HAP-1 (cell line): Measurements from ENCODE around the gene GIMAP6.
"Not testable (repeated sequence)": the region's sequence is repeated elsewhere in the genome, so short reads cannot be mapped to it uniquely, and the experiment has no call there.

Source experiments
- DNase-seq, 2 experiments: peaks; one replicate each; pipeline ENCODE4 v3.0.0-alpha.2; 2016 to 2020; ENCODE audit warnings: low spot score in 2 of 2
- H3K27me3 ChIP-seq: fragments of 250-450 bp; sonication (Bioruptor Pico); 2 replicates; pipeline ENCODE4 v1.5.1; 2020; ENCODE audit warnings: low read depth, mild to moderate bottlenecking, moderate library complexity
- H3K36me3 ChIP-seq: fragments of 250-450 bp; sonication (Bioruptor Pico); replicated peaks from 2 replicates; pipeline ENCODE4 v1.5.1; 2020; ENCODE audit warnings: mild to moderate bottlenecking
- H3K4me1 ChIP-seq: fragments of 250-450 bp; sonication (Bioruptor Pico); 2 replicates; pipeline ENCODE4 v1.5.1; 2020; ENCODE audit warnings: mild to moderate bottlenecking
- H3K4me3 ChIP-seq: fragments of 250-450 bp; sonication (Bioruptor Pico); 2 replicates; pipeline ENCODE4 v1.5.1; 2020; ENCODE audit warnings: mild to moderate bottlenecking, moderate library complexity
- H3K9me3 ChIP-seq: fragments of 250-450 bp; sonication (Bioruptor Pico); 2 replicates; pipeline ENCODE4 v1.5.1; 2020; ENCODE audit warnings: mild to moderate bottlenecking, moderate library complexity
- in situ Hi-C: fragments of 300-500 bp; cut with MboI; formaldehyde crosslinking; loops from 3 replicates; pipeline ENCODE4 v1.14.3; 2020; ENCODE audit warnings: low sequenced_read_pairs, inconsistent platforms, mixed read lengths

The GIMAP6 gene

GRCh38 chr7:150586068-150586784 lies 46.0 kb downstream of the GIMAP6 start:
- DNase-seq: no peak
- H3K9me3 ChIP-seq: no peaks in the 10 kb centered on the region
- H3K36me3 ChIP-seq: no peaks in the 10 kb centered on the region
- in situ Hi-C loops: no loop called here
- no peaks in the 10 kb centered on the region for H3K27me3 ChIP-seq
- no peak overlapping the region for H3K4me3 ChIP-seq
- no peaks in the 10 kb centered on the region for H3K4me1 ChIP-seq

- Histone ChIP-seq H3K36me3 (no peaks in the 10 kb centered on the region), H3K4me3 (no peak overlapping the region), H3K4me1 (no peaks in the 10 kb centered on the region), H3K27me3 (no peaks in the 10 kb centered on the region), H3K9me3 (no peaks in the 10 kb centered on the region)
- in situ Hi-C loops: no loop called here
- DNase-seq: no peak
These were observed 47.0 kb downstream of the GIMAP6 start for GRCh38 chr7:150585199-150585598.

DNA sequence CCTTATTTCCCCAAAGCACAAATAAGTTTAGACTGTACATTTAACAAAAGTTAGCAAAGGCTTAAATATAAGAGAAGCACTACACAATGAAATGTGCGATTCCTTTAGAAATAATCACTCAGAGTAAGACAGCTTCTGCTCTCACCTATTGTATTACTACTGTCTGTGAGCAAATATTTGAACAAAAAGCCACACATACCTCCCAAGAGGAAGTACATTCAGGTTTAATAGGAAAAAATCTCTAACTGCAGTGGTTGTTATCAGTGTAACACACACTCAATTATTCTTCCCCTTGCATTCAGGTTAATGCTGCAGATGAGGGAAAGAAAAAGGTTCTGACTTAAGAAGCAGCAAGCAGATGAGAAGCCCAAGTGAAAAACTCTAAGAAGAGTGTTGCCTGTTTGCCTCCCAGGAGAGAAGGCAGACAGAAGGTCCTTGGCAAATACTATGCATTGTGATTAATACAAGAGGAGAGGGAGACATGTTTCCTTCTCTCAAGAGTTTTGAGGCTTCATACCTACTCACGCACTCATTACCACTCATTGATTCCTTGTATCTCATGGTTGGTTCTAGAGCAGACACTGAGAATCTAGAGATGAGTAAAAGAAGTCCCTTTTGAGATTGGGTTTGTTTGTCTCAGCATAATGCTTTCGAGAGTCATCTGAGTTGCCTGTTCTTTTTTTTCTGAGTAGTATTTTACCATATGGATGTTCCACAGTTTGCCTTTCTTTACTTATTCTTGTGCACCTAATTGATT lies 51.4 kb downstream of the GIMAP6 start:
- Histone ChIP-seq H3K27me3 (no peaks in the 10 kb centered on the region), H3K36me3 (no peaks in the 10 kb centered on the region), H3K9me3 (no peaks in the 10 kb centered on the region), H3K4me1 (no peaks in the 10 kb centered on the region), H3K4me3 (no peak overlapping the region)
- no peak for DNase-seq
- in situ Hi-C loops: no loop called here

DNA sequence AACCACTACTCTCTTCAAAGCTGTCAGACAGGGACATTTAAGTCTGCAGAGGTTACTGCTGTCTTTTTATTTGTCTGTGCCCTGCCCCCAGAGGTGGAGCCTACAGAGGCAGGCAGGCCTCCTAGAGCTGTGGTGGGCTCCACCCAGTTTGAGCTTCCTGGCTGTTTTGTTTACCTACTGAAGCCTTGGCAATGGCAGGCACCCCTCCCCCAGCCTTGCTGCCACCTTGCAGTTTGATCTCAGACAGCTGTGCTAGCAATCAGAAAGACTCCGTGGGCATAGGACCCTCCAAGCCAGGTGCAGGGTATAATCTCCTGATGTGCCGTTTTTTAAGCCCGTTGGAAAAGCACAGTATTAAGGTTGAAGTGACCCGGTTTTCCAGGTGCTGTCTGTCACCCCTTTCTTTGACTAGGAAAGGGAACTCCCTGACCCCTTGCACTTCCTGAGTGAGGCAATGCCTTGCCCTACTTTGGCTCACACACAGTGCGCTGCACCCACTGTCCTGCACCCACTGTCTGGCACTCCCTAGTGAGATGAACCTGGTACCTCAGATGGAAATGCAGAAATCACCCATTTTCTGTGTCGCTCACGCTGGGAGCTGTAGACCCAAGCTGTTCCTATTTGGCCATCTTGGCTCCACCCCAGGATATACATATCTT lies 52.1 kb downstream of the GIMAP6 start:
- H3K4me1 ChIP-seq, H3K27me3 ChIP-seq, DNase-seq, H3K9me3 ChIP-seq, H3K36me3 ChIP-seq, in situ Hi-C loops, H3K4me3 ChIP-seq: not testable (repeated sequence)
